HG02970 (cell line): ENCODE measurements around the gene MICALL1.

Source experiments
- ATAC-seq: cut with Tn5 transposase; IDR thresholded peaks from one replicate; pipeline ENCODE4 v1.9.1; 2021; ENCODE audit warnings: mild to moderate bottlenecking, moderate library complexity, moderate number of reproducible peaks; ENCODE audit not compliant: unreplicated experiment, low FRiP score

Gene MICALL1

GRCh38 chr22:37905534-37906363 is at the start of gene MICALL1:
Gene MICALL1 (plus strand): TSS chr22:37906297. CDS start chr22:37906423, 126 bp downstream.
- ATAC-seq, result peak; percentile 63

- no peak for ATAC-seq
These were observed 45.2 kb upstream of the MICALL1 start for GRCh38 chr22:37860796-37861421.

- ATAC-seq, result no peak
These were observed 43.3 kb upstream of the MICALL1 start for GRCh38 chr22:37862570-37863325.

- ATAC-seq, result no peak
These were observed 40.6 kb upstream of the MICALL1 start for GRCh38 chr22:37865510-37865909.

GRCh38 chr22:37870273-37870672 is 35.8 kb upstream of the MICALL1 start:
- no peak for ATAC-seq

- ATAC-seq, result no peak
These were observed 25.2 kb upstream of the MICALL1 start for GRCh38 chr22:37880668-37881440.

- ATAC-seq, result no peak
These were observed 21.7 kb upstream of the MICALL1 start for GRCh38 chr22:37884420-37884819.

GRCh38 chr22:37887584-37888378 is 18.3 kb upstream of the MICALL1 start:
- no peak for ATAC-seq

GRCh38 chr22:37891926-37892325 is 14.2 kb upstream of the MICALL1 start:
- no peak for ATAC-seq

- no peak for ATAC-seq
These were observed 13.3 kb upstream of the MICALL1 start for GRCh38 chr22:37892566-37893335.

GRCh38 chr22:37893583-37893983 is 12.5 kb upstream of the MICALL1 start:
- ATAC-seq, result no peak

GRCh38 chr22:37894939-37895670 is 11.0 kb upstream of the MICALL1 start:
- no peak for ATAC-seq

- ATAC-seq, result no peak
These were observed 9.9 kb upstream of the MICALL1 start for GRCh38 chr22:37896181-37896592.

- no peak for ATAC-seq
These were observed 9.2 kb upstream of the MICALL1 start for GRCh38 chr22:37896939-37897338.

GRCh38 chr22:37897807-37898206 is 8.3 kb upstream of the MICALL1 start:
- ATAC-seq, result no peak

GRCh38 chr22:37898441-37899181 is 7.5 kb upstream of the MICALL1 start:
- ATAC-seq, result no peak
